ENCODE results near the gene ATP6V1G1. TPM values are rescaled to one million over a fixed set of nuclear protein-coding genes. Genes with fewer than 3 reads are reported as not detected.

Gene ATP6V1G1
- total RNA-seq, 1 donor from 2014 or later: 188 TPM

DNA sequence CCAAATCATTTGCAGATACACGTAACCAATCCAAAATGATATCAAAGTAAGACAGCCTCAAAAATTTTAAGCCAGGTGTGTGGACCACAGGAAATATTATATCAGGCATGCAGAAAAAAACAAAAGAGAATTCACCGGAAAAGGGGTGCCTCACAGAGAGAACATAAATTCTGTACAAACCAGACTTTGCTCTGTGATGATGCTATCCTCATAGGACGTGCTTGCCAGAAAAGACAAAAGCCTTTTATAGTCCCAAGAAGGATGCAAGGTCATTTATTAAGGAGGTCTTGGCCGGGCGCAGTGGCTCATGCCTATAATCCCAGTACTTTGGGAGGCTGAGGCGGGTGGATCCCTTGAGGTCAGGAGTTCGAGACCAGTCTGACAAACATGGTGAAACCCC lies 16.8 kb upstream of the ATP6V1G1 start:
- FAIRE-seq: no peak
- H3K27ac Mint-ChIP-seq (ENCODE audit: unreplicated experiment): no peak overlapping the region
- H3K4me3 Mint-ChIP-seq (ENCODE audit: unreplicated experiment): no peak overlapping the region
- Histone ChIP-seq H3K9me3 (ENCODE audit: insufficient read depth, low read depth, low read length) (no peaks in the 10 kb centered on the region), H3K27ac (ENCODE audit: low read depth, low read length) (no peak overlapping the region), H3K4me1 (ENCODE audit: insufficient read depth, low read length) (no peaks in the 10 kb centered on the region), H3K36me3 (ENCODE audit: insufficient read depth, low read length) (no peaks in the 10 kb centered on the region), H3K27me3 (ENCODE audit: insufficient read depth, low read length) (peaks cover 2% of the 10 kb centered on the region), H3K9ac (ENCODE audit: low read length) (no peak overlapping the region), H3K4me3 (ENCODE audit: insufficient read depth, low read depth, low read length) (no peak overlapping the region), H3K4me2 (ENCODE audit: low read length) (no peak overlapping the region), H2AFZ (ENCODE audit: low read depth, low read length) (no peak overlapping the region), H3K79me2 (ENCODE audit: insufficient read depth, low read length) (no peaks in the 10 kb centered on the region), H4K20me1 (ENCODE audit: insufficient read depth, low read length) (no peaks in the 10 kb centered on the region)
- no peaks in the 10 kb centered on the region for H3K36me3 Mint-ChIP-seq (ENCODE audit: low read depth, unreplicated experiment)
- no peak for TF ChIP-seq EZH2 (IDR thresholded peaks at IDR 0.05; ENCODE audit: insufficient read depth, low read length)
- no peak for TF ChIP-seq CTCF (IDR thresholded peaks at IDR 0.05; ENCODE audit: insufficient read depth, low read depth, low read length)
- no peak for DNase-seq (ENCODE audit: low read depth)
- no peaks in the 10 kb centered on the region for H3K9me3 Mint-ChIP-seq (ENCODE audit: unreplicated experiment)
- no peaks in the 10 kb centered on the region for H3K4me1 Mint-ChIP-seq (ENCODE audit: low read depth, unreplicated experiment)
- peaks cover 3% of the 10 kb centered on the region for H3K27me3 Mint-ChIP-seq (ENCODE audit: low read depth, unreplicated experiment)

DNA sequence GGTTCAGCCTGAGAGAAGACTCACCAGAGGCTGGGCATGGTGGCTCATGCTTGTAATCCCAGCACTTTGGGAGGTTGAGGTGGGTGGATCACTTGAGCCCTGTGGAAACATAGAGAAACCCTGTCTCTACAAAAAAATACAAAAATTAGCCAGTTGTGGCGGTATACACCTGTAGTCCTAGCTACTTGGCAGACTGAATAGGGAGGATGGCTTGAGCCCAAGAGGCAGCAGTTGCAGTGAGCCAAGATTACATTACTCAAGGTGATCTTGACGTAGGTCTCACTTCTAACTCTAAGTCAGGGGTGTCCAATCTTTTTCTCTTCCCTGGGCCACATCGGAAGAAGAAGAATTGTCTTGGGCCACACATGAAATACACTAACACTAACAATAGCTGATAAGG lies 16.2 kb upstream of the ATP6V1G1 start:
- Histone ChIP-seq H3K4me3 (ENCODE audit: insufficient read depth, low read depth, low read length) (no peak overlapping the region), H3K27me3 (ENCODE audit: insufficient read depth, low read length) (peaks cover 2% of the 10 kb centered on the region), H3K4me2 (ENCODE audit: low read length) (no peak overlapping the region), H3K27ac (ENCODE audit: low read depth, low read length) (no peak overlapping the region), H3K4me1 (ENCODE audit: insufficient read depth, low read length) (no peaks in the 10 kb centered on the region), H4K20me1 (ENCODE audit: insufficient read depth, low read length) (no peaks in the 10 kb centered on the region), H3K9ac (ENCODE audit: low read length) (no peak overlapping the region), H2AFZ (ENCODE audit: low read depth, low read length) (no peak overlapping the region), H3K79me2 (ENCODE audit: insufficient read depth, low read length) (no peaks in the 10 kb centered on the region), H3K9me3 (ENCODE audit: insufficient read depth, low read depth, low read length) (no peaks in the 10 kb centered on the region), H3K36me3 (ENCODE audit: insufficient read depth, low read length) (no peaks in the 10 kb centered on the region)
- TF ChIP-seq CTCF (IDR thresholded peaks at IDR 0.05; ENCODE audit: insufficient read depth, low read depth, low read length) (no peak), EZH2 (IDR thresholded peaks at IDR 0.05; ENCODE audit: insufficient read depth, low read length) (no peak)
- Mint-ChIP-seq H3K27me3 (ENCODE audit: low read depth, unreplicated experiment) (peaks cover 4% of the 10 kb centered on the region), H3K36me3 (ENCODE audit: low read depth, unreplicated experiment) (no peaks in the 10 kb centered on the region), H3K9me3 (ENCODE audit: unreplicated experiment) (no peaks in the 10 kb centered on the region), H3K27ac (ENCODE audit: unreplicated experiment) (no peak overlapping the region), H3K4me1 (ENCODE audit: low read depth, unreplicated experiment) (no peaks in the 10 kb centered on the region), H3K4me3 (ENCODE audit: unreplicated experiment) (no peak overlapping the region)
- DNase-seq (ENCODE audit: low read depth): no peak
- no peak for FAIRE-seq

GRCh38 chr9:114572199-114572598 lies 15.4 kb upstream of the ATP6V1G1 start:
- FAIRE-seq: no peak
- H3K9me3 Mint-ChIP-seq (ENCODE audit: unreplicated experiment): no peaks in the 10 kb centered on the region
- no peak overlapping the region for H3K27ac Mint-ChIP-seq (ENCODE audit: unreplicated experiment)
- Histone ChIP-seq H2AFZ (ENCODE audit: low read depth, low read length) (no peak overlapping the region), H3K4me2 (ENCODE audit: low read length) (no peak overlapping the region), H3K9ac (ENCODE audit: low read length) (no peak overlapping the region), H3K27ac (ENCODE audit: low read depth, low read length) (no peak overlapping the region), H3K27me3 (ENCODE audit: insufficient read depth, low read length) (peaks cover 2% of the 10 kb centered on the region), H3K4me1 (ENCODE audit: insufficient read depth, low read length) (no peaks in the 10 kb centered on the region), H3K9me3 (ENCODE audit: insufficient read depth, low read depth, low read length) (no peaks in the 10 kb centered on the region), H3K79me2 (ENCODE audit: insufficient read depth, low read length) (no peaks in the 10 kb centered on the region), H4K20me1 (ENCODE audit: insufficient read depth, low read length) (no peaks in the 10 kb centered on the region), H3K36me3 (ENCODE audit: insufficient read depth, low read length) (no peaks in the 10 kb centered on the region), H3K4me3 (ENCODE audit: insufficient read depth, low read depth, low read length) (no peak overlapping the region)
- peaks cover 4% of the 10 kb centered on the region for H3K27me3 Mint-ChIP-seq (ENCODE audit: low read depth, unreplicated experiment)
- no peak for DNase-seq (ENCODE audit: low read depth)
- TF ChIP-seq EZH2 (IDR thresholded peaks at IDR 0.05; ENCODE audit: insufficient read depth, low read length) (no peak), CTCF (IDR thresholded peaks at IDR 0.05; ENCODE audit: insufficient read depth, low read depth, low read length) (no peak)
- H3K36me3 Mint-ChIP-seq (ENCODE audit: low read depth, unreplicated experiment): no peaks in the 10 kb centered on the region
- no peaks in the 10 kb centered on the region for H3K4me1 Mint-ChIP-seq (ENCODE audit: low read depth, unreplicated experiment)
- H3K4me3 Mint-ChIP-seq (ENCODE audit: unreplicated experiment): no peak overlapping the region

All from astrocyte (in vitro differentiated cells and primary cell).